ENCODE data around the gene CFLAR. TPM values are rescaled to one million over a fixed set of nuclear protein-coding genes. Genes with fewer than 3 reads are reported as not detected.

Gene CFLAR
- total and polyA plus RNA-seq, 2 of the 4 experiments (the other 2 are of a cell fraction), result 29.2 to 59.9 TPM

DNA sequence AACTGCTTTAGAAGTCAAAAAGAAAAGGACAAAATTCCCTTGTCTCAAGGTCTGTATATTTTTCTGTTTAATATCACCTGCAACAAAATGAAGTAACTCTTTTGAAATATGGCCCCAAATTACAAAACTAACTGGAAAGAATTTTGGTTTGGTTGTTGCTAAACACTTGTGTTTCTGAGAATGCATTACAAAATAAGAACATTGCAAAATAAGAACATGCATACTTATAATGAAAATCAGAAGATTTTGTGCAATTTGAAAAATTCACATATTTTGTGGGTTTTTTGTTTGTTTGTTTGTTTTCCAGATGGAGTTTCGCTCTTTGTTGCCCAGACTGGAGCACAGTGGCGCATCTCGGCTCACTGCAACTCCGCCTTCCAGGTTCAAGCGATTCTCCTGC lies 22.4 kb upstream of the CFLAR start:
- no peak overlapping the region for H3K4me2 ChIP-seq (ENCODE audit: low read depth, low read length)
- H3K9me1 ChIP-seq (ENCODE audit: insufficient read depth, low read length), result no peaks in the 10 kb centered on the region
- ChIA-PET POLR2A (ENCODE audit: unreplicated experiment) (no interaction called here), CTCF (no interaction called here)
- no peak overlapping the region for H3K14ac ChIP-seq (replicated peaks; ENCODE audit: low read depth, low read length)
- WGBS, 2 experiments (ENCODE audit: extremely low coverage in 2 of 2, insufficient read length in 1 of 2), result 100% methylated on average over 2 of the region's 5 CpGs; no CpG with 5 or more reads in 1 of the 2 experiments
- no TSS peak for BruUV-seq (replicated peaks)
- H3K9me3 ChIP-seq (ENCODE audit: control insufficient read depth, insufficient read depth, low read length), result no peaks in the 10 kb centered on the region
- ATAC-seq (ENCODE audit: low read depth) (no peak), DNase-seq (no peak)
- no peak overlapping the region for H3K9ac ChIP-seq (ENCODE audit: low read depth, low read length)
- H3K4me3 ChIP-seq (ENCODE audit: insufficient read depth, low read depth, low read length), result no peak overlapping the region
- H3K27ac ChIP-seq (ENCODE audit: insufficient read depth, low read length), result no peak overlapping the region
- H3K27me3 ChIP-seq (ENCODE audit: control insufficient read depth, insufficient read depth, low read length), result no peaks in the 10 kb centered on the region
- H4K91ac ChIP-seq (ENCODE audit: insufficient read depth, low read depth, low read length), result no peak overlapping the region
- intact Hi-C loops (cut with micrococcal nuclease), result no loop called here
- no peak overlapping the region for H2AK9ac ChIP-seq (replicated peaks; ENCODE audit: low read depth, low read length, poor library complexity)
- no peak overlapping the region for H3K4ac ChIP-seq (ENCODE audit: low read depth, low read length)
- H2BK5ac ChIP-seq (ENCODE audit: low read depth, low read length, poor library complexity, severe bottlenecking), result no peak overlapping the region
- H3K18ac ChIP-seq (ENCODE audit: low read depth, low read length), result no peak overlapping the region
- in situ Hi-C loops (cut with MboI; ENCODE audit: low sequenced_read_pairs), result no loop called here
- dilution Hi-C loops (cut with HindIII; ENCODE audit: low sequenced_read_pairs, unreplicated experiment), result no loop called here
- no peak overlapping the region for H4K8ac ChIP-seq (ENCODE audit: low read depth in 2 of 2, low read length in 2 of 2)
- H2AK5ac ChIP-seq (ENCODE audit: low read depth, low read length), result no peak overlapping the region
- no peak overlapping the region for H2BK120ac ChIP-seq (ENCODE audit: low read depth, low read length)
- no peak overlapping the region for H2BK20ac ChIP-seq (ENCODE audit: low read depth, low read length)
- TF ChIP-seq, protein P1, sequence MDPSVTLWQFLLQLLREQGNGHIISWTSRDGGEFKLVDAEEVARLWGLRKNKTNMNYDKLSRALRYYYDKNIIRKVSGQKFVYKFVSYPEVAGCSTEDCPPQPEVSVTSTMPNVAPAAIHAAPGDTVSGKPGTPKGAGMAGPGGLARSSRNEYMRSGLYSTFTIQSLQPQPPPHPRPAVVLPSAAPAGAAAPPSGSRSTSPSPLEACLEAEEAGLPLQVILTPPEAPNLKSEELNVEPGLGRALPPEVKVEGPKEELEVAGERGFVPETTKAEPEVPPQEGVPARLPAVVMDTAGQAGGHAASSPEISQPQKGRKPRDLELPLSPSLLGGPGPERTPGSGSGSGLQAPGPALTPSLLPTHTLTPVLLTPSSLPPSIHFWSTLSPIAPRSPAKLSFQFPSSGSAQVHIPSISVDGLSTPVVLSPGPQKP (IDR thresholded peaks at IDR 0.05; ENCODE audit: borderline replicate concordance, low read depth, low read length), result no peak
- TF ChIP-seq BHLHE40 (IDR thresholded peaks at IDR 0.05; ENCODE audit: low read depth, low read length), result no peak
- TF ChIP-seq MAFK (IDR thresholded peaks at IDR 0.05; ENCODE audit: low read depth, low read length), result no peak
- TF ChIP-seq NFE2L2 (IDR thresholded peaks at IDR 0.05; ENCODE audit: low read depth, low read length), result no peak
- TF ChIP-seq, protein P2, sequence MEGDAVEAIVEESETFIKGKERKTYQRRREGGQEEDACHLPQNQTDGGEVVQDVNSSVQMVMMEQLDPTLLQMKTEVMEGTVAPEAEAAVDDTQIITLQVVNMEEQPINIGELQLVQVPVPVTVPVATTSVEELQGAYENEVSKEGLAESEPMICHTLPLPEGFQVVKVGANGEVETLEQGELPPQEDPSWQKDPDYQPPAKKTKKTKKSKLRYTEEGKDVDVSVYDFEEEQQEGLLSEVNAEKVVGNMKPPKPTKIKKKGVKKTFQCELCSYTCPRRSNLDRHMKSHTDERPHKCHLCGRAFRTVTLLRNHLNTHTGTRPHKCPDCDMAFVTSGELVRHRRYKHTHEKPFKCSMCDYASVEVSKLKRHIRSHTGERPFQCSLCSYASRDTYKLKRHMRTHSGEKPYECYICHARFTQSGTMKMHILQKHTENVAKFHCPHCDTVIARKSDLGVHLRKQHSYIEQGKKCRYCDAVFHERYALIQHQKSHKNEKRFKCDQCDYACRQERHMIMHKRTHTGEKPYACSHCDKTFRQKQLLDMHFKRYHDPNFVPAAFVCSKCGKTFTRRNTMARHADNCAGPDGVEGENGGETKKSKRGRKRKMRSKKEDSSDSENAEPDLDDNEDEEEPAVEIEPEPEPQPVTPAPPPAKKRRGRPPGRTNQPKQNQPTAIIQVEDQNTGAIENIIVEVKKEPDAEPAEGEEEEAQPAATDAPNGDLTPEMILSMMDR (conservative IDR thresholded peaks at IDR 0.05; ENCODE audit: low read depth, low read length), result no peak
- TF ChIP-seq MAZ (IDR thresholded peaks at IDR 0.05; ENCODE audit: borderline replicate concordance, low read depth, low read length), result no peak
- no peak for TF ChIP-seq RFX5 (IDR thresholded peaks at IDR 0.05; ENCODE audit: low read depth, low read length)
- TF ChIP-seq CHD1 (IDR thresholded peaks at IDR 0.05; ENCODE audit: low read depth, low read length), result no peak
- H3K4me1 ChIP-seq (ENCODE audit: control insufficient read depth, insufficient read depth, low read length), result no peaks in the 10 kb centered on the region
- H3K23ac ChIP-seq (ENCODE audit: low read depth, low read length), result no peak overlapping the region
- no peak overlapping the region for H2BK15ac ChIP-seq (ENCODE audit: low read depth, low read length)
- H4K20me1 ChIP-seq (ENCODE audit: insufficient read depth, low read length), result no peaks in the 10 kb centered on the region
- 0 out of 2 replicates have a peak, but pooled peaks cover 1% of the 10 kb centered on the region for H3K36me3 ChIP-seq (ENCODE audit: control insufficient read depth, insufficient read depth, low read length)
- H2AFZ ChIP-seq (replicated peaks; ENCODE audit: low read length, poor library complexity), result no peak overlapping the region
- no peak overlapping the region for H3K56ac ChIP-seq (ENCODE audit: extremely low read depth, insufficient read depth, low read length)
- no peak overlapping the region for H4K5ac ChIP-seq (ENCODE audit: low read depth, low read length)
- H3K79me1 ChIP-seq (ENCODE audit: low read depth in 1 of 2, low read length in 2 of 2), result no peaks in the 10 kb centered on the region

Measured in IMR-90 (cell line).